ENCODE results near the gene KIF6.

The KIF6 gene

GRCh38 chr6:39441301-39441700, 283.9 kb downstream of the KIF6 start:
- no peak for DNase-seq

DNA sequence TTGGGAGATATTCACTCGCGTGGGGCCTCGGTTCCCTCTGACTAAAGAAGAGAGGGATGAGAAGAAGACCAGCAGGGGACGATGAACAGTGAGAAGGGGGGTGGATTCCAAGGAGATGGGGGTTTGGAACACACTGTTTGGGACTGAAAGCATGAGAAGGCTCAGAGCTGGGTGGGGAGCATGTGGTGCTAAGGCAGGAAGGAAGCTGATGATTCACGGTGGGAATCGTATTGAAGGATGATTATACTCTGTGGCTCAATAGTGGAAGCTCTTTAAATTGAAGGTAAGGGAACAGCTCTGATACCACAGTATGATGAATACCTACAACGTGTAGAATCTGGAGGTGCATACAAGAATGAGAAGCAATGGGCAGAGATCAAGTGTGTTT, 285.2 kb downstream of the KIF6 start:
- no peak for DNase-seq

DNA sequence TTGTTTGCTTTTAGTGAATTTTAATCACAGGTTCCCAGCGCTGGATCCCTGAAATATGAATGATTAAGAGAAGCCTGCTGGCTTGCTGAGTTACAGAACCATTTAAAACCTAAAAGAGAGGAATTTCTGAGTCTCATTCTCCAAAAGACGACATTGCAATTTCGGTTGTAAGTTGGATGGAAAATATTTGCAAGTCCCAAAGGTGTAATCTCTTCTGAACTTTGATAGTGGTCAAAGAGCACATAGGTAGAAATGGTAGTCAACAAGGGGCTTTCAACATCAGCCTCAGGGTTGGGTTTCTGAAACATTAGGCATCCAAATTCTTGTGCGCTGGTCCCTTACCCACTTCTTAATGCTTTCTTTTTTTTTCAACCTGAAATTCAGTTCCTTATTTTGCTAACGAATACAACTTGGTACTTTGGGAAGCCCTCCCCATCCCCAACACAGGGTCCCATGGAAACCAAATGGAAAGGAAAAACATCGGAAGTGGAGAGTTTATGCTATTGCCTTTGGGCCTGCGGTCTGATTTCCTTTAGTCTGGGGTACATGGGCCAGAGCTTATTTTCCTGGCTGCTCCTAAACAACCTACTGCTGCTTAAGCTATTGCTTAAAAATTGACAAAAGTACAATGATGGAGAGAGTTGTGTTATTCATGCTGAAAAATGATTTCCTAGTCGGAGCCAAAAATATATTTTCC, 285.7 kb downstream of the KIF6 start:
- DNase-seq = no peak

GRCh38 chr6:39433630-39434029, 291.6 kb downstream of the KIF6 start:
- no peak for DNase-seq

- DNase-seq = no peak
Measured at GRCh38 chr6:39432330-39433025, 292.7 kb downstream of the KIF6 start.

GRCh38 chr6:39430871-39431523, 294.2 kb downstream of the KIF6 start:
- DNase-seq = no peak

DNA sequence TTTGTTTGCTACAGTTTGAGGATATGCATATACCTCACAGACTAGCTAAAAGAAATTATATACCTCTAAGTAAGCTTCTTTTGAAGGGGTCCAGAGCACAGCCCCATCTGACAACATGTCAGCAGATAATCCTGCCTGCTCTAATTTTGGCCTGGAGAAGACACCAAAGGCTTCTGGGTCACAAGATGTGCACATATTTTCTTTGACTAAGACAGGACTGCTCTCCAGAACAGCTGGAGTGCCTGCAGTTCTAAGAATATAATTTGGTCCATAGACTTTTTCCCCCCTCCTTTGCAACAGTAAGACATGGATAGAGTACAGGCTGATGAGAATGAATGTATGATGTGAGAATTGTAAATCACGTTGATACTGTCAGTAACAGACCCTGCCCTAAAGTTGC, 294.8 kb downstream of the KIF6 start:
- DNase-seq = no peak

GRCh38 chr6:39428816-39429215, 296.4 kb downstream of the KIF6 start:
- DNase-seq = no peak

GRCh38 chr6:39428152-39428551, 297.1 kb downstream of the KIF6 start:
- DNase-seq = no peak

GRCh38 chr6:39426073-39426456, 299.1 kb downstream of the KIF6 start:
- no peak for DNase-seq

DNA sequence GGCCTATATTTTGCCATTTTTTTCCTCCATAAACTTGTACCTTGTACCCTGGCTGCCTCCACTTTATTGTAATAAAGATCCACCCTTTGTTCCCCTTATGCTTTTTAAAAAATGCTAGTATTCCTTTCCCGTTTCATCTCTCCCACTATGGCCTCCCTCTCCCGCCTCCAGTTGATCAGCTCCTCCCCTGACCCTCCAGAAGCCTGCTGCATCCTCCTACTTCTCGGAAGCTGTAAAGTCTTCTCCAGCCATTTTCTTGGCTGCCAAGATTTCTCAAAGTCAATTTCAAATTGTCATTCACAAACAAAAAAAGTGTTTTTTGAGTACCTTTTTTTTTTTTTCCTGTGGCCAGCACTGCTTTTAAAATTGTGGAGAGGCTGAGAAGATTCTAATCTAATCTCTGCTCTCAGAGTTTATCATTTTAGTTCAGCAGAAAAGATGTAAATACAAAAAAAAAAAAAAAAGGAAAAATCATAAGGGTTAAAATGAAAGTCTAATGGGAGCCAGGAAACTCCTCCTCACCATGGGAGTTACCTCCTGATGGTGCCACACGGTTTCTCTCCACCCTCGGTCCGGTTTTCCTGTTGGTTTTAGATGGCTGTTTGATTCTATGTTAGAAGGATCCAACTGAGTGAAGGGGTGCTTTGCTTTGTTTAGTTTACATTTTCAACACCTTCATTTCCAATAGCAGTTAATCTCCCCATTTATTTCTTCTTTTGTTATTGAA, 299.7 kb downstream of the KIF6 start:
- DNase-seq = no peak

- DNase-seq = no peak
Measured at GRCh38 chr6:39424831-39425230, 300.4 kb downstream of the KIF6 start.

DNA sequence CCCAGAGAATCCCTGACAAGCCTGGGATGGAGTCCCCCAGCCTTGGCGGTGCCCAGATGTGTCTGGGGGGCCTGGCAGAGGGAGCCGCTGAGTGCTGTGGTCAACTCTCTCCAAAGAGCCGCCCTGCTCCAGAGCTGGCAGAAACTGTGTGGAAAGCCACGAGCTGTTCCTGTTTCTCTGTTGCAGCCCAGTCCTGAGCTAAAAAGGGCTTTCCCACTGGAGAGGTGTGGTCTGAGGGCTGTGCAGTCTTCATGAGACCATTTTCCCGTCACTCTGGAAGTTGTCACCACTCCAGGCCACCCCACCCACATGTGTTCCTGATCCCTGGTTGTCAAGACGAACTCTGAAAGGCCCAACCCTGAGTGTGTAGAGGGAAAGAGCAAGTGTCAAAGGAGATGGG, 303.0 kb downstream of the KIF6 start:
- DNase-seq = no peak

- DNase-seq = no peak
Measured at GRCh38 chr6:39421383-39422225, 303.6 kb downstream of the KIF6 start.

GRCh38 chr6:39420300-39421265, 304.6 kb downstream of the KIF6 start:
- no peak for DNase-seq

DNA sequence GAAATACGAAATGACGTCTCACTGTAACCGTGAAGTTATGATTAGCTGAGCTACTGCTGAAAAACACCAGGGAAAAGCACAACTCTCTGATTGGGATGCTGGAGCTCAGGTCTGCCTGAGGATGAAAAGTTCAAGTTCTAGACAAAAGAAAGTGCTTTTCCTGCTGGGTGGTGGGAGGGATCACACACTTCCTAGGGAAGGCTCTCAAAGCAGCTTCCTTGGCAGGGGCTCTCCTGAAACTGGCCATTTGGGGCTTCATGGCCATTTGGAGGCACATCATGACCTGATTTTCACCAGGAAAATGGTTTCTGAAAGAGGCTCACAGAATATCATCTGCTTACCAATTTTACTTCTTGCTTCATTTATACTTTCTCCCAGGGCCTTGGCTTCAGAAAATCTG, 305.6 kb downstream of the KIF6 start:
- DNase-seq = no peak

DNA sequence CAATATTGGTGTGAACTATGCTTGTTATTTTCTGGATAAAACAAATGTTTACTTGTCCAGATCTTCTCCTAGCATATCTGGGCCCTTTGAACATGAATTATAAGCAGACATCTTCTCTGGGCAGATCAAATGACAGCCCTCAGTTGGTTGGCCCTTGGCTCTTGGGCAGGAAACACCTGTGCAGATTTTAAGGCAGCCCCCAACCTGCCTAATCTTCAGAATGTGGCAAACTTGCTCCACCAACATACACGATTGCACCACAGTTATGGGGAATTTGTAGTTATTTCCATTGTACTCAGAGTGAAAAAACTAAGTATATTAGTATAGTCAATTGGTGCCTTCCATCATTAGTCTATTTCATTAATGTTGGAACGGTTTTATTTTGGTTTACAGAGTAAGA, 307.8 kb downstream of the KIF6 start:
- no peak for DNase-seq

DNA sequence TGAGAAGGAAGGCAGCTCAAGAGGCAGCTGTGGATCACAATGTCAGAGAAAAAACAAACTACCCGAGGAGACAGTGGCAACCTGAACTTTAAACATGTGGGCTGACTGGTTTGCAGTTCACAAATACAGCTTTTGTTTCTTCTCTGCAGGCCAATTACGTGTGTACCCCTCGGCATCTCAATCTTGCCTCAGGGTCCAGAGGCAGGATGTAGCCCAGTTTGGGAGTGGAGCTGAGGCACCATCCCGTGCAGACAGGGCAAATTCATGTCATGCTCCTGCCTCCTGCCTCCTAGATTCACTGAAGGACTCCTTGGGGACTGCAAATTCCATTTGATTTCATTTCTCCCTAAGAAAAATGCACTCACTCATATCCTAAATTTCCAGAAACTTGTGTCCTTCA, 308.5 kb downstream of the KIF6 start:
- no peak for DNase-seq

GRCh38 chr6:39416026-39416425, 309.2 kb downstream of the KIF6 start:
- DNase-seq = no peak

GRCh38 chr6:39415482-39415881, 309.7 kb downstream of the KIF6 start:
- DNase-seq = no peak

DNA sequence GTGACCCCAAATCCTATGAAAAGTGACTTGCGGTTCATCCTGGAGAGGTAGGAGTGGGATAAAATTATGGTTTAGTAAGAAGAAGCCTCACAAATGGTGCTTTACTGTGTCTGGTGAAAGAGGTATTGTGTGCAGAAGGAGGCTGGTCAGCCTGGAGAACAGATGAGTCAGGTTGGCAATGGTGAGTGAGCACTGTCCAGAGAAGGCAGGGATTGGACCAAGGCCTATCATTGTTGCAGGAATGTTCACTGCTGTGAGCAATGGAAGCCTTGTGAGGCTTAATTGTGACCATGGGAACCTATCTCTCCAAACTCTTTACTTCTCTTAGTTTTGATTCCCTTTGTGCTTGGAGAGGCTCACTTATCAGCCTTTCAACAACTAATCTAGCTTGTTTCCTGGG, 313.7 kb downstream of the KIF6 start:
- no peak for DNase-seq

DNA sequence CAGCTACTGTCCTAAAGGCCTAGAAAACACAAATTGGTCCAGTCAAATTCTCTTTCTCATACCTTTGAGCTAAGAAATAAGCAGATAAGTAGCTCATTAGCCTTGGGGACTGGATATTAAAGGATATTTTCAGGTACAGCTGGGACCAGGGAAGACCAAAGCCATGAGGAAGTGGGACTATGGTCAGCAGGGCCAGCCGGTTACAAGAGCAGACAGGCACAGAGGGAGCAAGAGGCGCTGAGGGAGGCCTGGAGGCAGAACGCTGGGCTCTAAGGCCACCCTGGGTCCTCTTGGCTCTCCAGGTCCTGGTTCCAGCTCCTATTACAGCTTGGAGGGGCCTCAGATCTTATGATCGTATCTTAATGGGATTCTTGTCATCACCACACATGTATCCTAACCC, 314.2 kb downstream of the KIF6 start:
- DNase-seq = no peak

All from activated CD8-positive, alpha-beta memory T cell treated with anti-CD3 and anti-CD28 coated beads, Interleukin-2, amount 50 U/mL, for 4 hours (primary cell).